ENCODE results near the gene TMEM252. TPM values are rescaled to one million over a fixed set of nuclear protein-coding genes. Genes with fewer than 3 reads are reported as not detected.
A peak's percentile ranks its signal among the peaks of the same experiment; 100 is the strongest.

The TMEM252 gene
- total RNA-seq, 2 donors from 2014 or later = not detected

- Histone ChIP-seq H3K4me3 (no peak overlapping the region), H3K36me3 (no peaks in the 10 kb centered on the region), H3K27me3 (no peaks in the 10 kb centered on the region), H3K4me1 (peaks cover 0 to 20% of the 10 kb centered on the region in 2 donors), H3K27ac (peak overlapping the region; percentile 19 to 25), H3K9me3 (no peaks in the 10 kb centered on the region)
- TF ChIP-seq, protein P1, sequence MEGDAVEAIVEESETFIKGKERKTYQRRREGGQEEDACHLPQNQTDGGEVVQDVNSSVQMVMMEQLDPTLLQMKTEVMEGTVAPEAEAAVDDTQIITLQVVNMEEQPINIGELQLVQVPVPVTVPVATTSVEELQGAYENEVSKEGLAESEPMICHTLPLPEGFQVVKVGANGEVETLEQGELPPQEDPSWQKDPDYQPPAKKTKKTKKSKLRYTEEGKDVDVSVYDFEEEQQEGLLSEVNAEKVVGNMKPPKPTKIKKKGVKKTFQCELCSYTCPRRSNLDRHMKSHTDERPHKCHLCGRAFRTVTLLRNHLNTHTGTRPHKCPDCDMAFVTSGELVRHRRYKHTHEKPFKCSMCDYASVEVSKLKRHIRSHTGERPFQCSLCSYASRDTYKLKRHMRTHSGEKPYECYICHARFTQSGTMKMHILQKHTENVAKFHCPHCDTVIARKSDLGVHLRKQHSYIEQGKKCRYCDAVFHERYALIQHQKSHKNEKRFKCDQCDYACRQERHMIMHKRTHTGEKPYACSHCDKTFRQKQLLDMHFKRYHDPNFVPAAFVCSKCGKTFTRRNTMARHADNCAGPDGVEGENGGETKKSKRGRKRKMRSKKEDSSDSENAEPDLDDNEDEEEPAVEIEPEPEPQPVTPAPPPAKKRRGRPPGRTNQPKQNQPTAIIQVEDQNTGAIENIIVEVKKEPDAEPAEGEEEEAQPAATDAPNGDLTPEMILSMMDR (IDR thresholded peaks at IDR 0.05) = peak in 1 of 2 donors; percentile 61
- peak; percentile 80 for DNase-seq (ENCODE audit: low spot score)
Observed at GRCh38 chr9:68560071-68560844, 19.6 kb upstream of the TMEM252 start.

GRCh38 chr9:68558545-68558944 is 17.9 kb upstream of the TMEM252 start:
- H3K4me3 ChIP-seq = no peak overlapping the region
- H3K36me3 ChIP-seq = no peaks in the 10 kb centered on the region
- H3K9me3 ChIP-seq = no peaks in the 10 kb centered on the region
- H3K27me3 ChIP-seq = no peaks in the 10 kb centered on the region
- H3K27ac ChIP-seq = peak overlapping the region in 1 of 2 donors; percentile 63
- H3K4me1 ChIP-seq = peaks cover 0 to 20% of the 10 kb centered on the region in 2 donors
- TF ChIP-seq, protein P1 (IDR thresholded peaks at IDR 0.05) = no peak
- no peak for DNase-seq (ENCODE audit: low spot score)

DNA sequence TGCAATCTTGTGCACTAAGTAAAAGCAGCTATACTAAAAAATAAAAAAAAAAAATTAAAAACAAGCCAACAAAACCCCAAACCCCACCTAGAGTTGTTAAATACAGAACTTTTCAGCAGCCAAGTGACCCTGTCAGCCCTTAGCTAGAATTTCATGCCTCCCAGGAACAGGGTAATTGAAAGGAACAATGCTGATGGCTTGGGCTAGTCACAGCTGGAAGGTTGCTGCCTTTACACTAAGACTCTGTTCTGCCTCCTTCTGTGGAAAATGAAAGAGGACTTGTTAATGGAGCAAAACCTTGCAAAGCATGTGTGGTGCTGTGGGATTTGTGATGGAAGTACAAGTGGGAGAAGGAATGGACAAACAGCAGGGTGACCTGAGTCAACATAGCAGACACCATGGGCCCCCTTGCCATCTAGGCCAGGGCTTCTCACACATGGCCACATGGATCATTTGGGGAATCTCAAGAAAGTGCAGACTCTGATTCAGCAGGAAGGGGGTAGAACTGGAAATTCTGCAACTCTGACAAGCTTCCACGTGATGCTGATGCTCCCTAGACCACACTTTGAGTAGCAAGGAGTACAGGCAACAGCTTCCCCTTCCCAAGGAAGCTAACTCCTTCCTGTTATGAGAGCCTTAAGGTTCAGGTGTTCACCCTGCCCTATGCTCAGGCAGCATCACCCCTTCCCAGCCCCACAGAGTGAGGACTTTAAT is 14.9 kb upstream of the TMEM252 start:
- H3K4me1 ChIP-seq = peaks cover 0 to 32% of the 10 kb centered on the region in 2 donors
- DNase-seq (ENCODE audit: low spot score) = no peak
- H3K27me3 ChIP-seq = no peaks in the 10 kb centered on the region
- no peaks in the 10 kb centered on the region for H3K36me3 ChIP-seq
- TF ChIP-seq, protein P1 (IDR thresholded peaks at IDR 0.05) = no peak
- no peak overlapping the region for H3K4me3 ChIP-seq
- no peak overlapping the region for H3K27ac ChIP-seq
- H3K9me3 ChIP-seq = no peaks in the 10 kb centered on the region

DNA sequence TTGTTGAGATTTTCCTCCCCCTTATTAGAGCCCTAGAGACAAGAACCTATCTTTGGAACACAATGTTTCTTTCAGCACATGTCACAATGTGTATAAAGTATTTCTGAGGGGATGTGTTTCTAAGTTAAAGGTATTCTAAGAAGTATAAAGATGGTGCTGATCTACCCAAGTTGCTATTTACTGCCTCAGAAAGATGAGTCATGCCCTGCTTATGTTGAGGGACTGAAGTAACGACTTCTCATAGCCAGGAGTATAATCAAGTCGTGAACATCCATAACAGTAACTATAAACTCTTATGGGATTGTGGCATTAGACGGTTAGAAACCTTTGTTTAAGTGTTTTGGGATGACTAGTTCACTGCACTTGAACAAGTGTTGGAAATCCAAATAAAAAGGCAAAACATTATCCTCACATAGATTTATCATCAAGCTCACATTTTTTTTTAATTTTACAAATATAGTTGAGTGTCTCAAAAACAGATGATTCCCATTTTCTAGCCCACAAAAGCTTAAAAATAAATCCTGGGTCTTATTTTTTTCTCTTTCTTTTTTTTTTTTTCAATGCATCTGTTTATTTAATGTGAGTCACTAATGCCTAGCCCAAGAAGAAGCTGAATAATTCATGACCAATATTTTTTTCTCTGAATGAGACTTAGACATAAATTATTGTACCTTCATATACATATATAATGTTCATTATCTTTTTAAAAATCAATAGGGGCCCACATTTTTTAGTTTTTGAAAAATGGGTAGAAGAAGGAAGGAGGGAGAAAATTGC is 12.2 kb upstream of the TMEM252 start:
- Histone ChIP-seq H3K36me3 (no peaks in the 10 kb centered on the region), H3K27me3 (no peaks in the 10 kb centered on the region), H3K9me3 (no peaks in the 10 kb centered on the region), H3K4me3 (no peak overlapping the region), H3K27ac (no peak overlapping the region), H3K4me1 (peaks cover 0 to 16% of the 10 kb centered on the region in 2 donors)
- DNase-seq (ENCODE audit: low spot score) = no peak
- TF ChIP-seq, protein P1 (IDR thresholded peaks at IDR 0.05) = no peak

GRCh38 chr9:68551191-68551590 is 10.5 kb upstream of the TMEM252 start:
- H3K27me3 ChIP-seq = no peaks in the 10 kb centered on the region
- DNase-seq (ENCODE audit: low spot score) = no peak
- no peak overlapping the region for H3K27ac ChIP-seq
- no peak overlapping the region for H3K4me3 ChIP-seq
- H3K9me3 ChIP-seq = no peaks in the 10 kb centered on the region
- TF ChIP-seq, protein P1 (IDR thresholded peaks at IDR 0.05) = no peak
- H3K4me1 ChIP-seq = peaks cover 0 to 24% of the 10 kb centered on the region in 2 donors
- H3K36me3 ChIP-seq = no peaks in the 10 kb centered on the region
